Measurements from ENCODE around the gene MYCBPAP. TPM values are rescaled to one million over a fixed set of nuclear protein-coding genes. Genes with fewer than 3 reads are reported as not detected.

MYCBPAP gene
- total RNA-seq, 2 experiments from 2014 or later = 0.78 to 1.5 TPM

DNA sequence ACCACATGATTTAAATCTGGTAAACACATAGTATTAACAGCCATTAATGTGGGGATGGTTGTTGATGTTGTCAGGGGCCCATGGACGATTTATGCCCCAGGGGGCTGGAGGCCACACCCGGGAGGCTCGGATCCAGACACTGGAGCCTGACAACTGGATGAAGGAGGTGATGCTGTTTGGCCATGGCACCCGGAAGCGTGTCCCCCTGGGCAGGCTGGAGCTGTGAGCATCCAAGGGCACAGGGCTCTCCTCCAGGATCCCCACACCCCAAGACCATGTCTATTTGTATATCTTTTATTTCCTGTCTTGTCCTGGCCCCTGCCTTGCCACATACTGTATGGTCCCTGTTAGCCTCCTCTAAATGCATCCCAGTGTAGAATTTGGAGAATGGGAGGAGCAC is 25.0 kb upstream of the MYCBPAP start:
- intact Hi-C loops (cut with DNase I, micrococcal nuclease) = loop anchor here in 1 of 2 experiments (10.0 kb wide), 1 partner anchor 62 kb away; the partner anchor contains the start of gene SPATA20
- no peaks in the 10 kb centered on the region for H3K27me3 Mint-ChIP-seq
- H3K27ac ChIP-seq (ENCODE audit: low read depth in 1 of 2, low read length in 2 of 2) = no peak overlapping the region
- no peak for TF ChIP-seq CTCF (IDR thresholded peaks at IDR 0.05)
- no peaks in the 10 kb centered on the region for H3K27me3 ChIP-seq (ENCODE audit: control insufficient read depth in 1 of 2, insufficient read depth in 2 of 2, low read length in 2 of 2)
- no peak overlapping the region for H3K4me3 ChIP-seq (ENCODE audit: low read length)
- ChIA-PET POLR2A (no interaction called here), CTCF (interaction anchor here (1.5 to 1.6 kb wide), 2 partner anchors 80 to 143 kb away, joined by 3 to 4 read pairs; no protein-coding TSS in a partner anchor)
- no peak for ATAC-seq (ENCODE audit: poor library complexity)
- peaks cover 50% of the 10 kb centered on the region for H3K36me3 Mint-ChIP-seq (ENCODE audit: low read depth)
- H3K9me3 ChIP-seq (ENCODE audit: control insufficient read depth in 1 of 2, insufficient read depth in 1 of 2, low read length in 2 of 2) = no peaks in the 10 kb centered on the region
- no peak for DNase-seq
- H3K36me3 ChIP-seq (ENCODE audit: insufficient read depth, low read length) = peaks cover 42% of the 10 kb centered on the region
- H3K4me1 ChIP-seq (ENCODE audit: insufficient read depth, low read length) = peaks cover 23% of the 10 kb centered on the region
- H3K4me1 Mint-ChIP-seq (ENCODE audit: low read depth) = peaks cover 21% of the 10 kb centered on the region
- H3K9me3 Mint-ChIP-seq = no peaks in the 10 kb centered on the region
- no peak overlapping the region for H3K27ac Mint-ChIP-seq
- no peak overlapping the region for H3K4me3 Mint-ChIP-seq

GRCh38 chr17:50484386-50485155 is 23.7 kb upstream of the MYCBPAP start:
- Histone ChIP-seq H3K9me3 (ENCODE audit: control insufficient read depth in 1 of 2, insufficient read depth in 1 of 2, low read length in 2 of 2) (no peaks in the 10 kb centered on the region), H3K4me1 (ENCODE audit: insufficient read depth, low read length) (peaks cover 18% of the 10 kb centered on the region), H3K4me3 (ENCODE audit: low read length) (no peak overlapping the region), H3K27me3 (ENCODE audit: control insufficient read depth in 1 of 2, insufficient read depth in 2 of 2, low read length in 2 of 2) (no peaks in the 10 kb centered on the region), H3K27ac (ENCODE audit: low read depth in 1 of 2, low read length in 2 of 2) (no peak overlapping the region), H3K36me3 (ENCODE audit: insufficient read depth, low read length) (peaks cover 42% of the 10 kb centered on the region)
- Mint-ChIP-seq H3K27ac (no peak overlapping the region), H3K9me3 (no peaks in the 10 kb centered on the region), H3K4me1 (ENCODE audit: low read depth) (peaks cover 13% of the 10 kb centered on the region), H3K36me3 (ENCODE audit: low read depth) (peaks cover 45% of the 10 kb centered on the region), H3K4me3 (no peak overlapping the region), H3K27me3 (no peaks in the 10 kb centered on the region)
- intact Hi-C loops (cut with DNase I, micrococcal nuclease) = loop anchor here in 1 of 2 experiments (10.0 kb wide), 1 partner anchor 60 kb away; the partner anchor contains the start of gene SPATA20
- CTCF ChIA-PET = no interaction called here
- DNase-seq (no peak), ATAC-seq (ENCODE audit: poor library complexity) (no peak)
- TF ChIP-seq CTCF (IDR thresholded peaks at IDR 0.05) = no peak
- POLR2A ChIA-PET = no interaction called here

- Histone ChIP-seq H3K4me3 (ENCODE audit: low read length) (no peak overlapping the region), H3K9me3 (ENCODE audit: control insufficient read depth in 1 of 2, insufficient read depth in 1 of 2, low read length in 2 of 2) (no peaks in the 10 kb centered on the region), H3K4me1 (ENCODE audit: insufficient read depth, low read length) (peaks cover 1% of the 10 kb centered on the region), H3K27ac (ENCODE audit: low read depth in 1 of 2, low read length in 2 of 2) (no peak overlapping the region), H3K27me3 (ENCODE audit: control insufficient read depth in 1 of 2, insufficient read depth in 2 of 2, low read length in 2 of 2) (no peaks in the 10 kb centered on the region), H3K36me3 (ENCODE audit: insufficient read depth, low read length) (peaks cover 33% of the 10 kb centered on the region)
- ATAC-seq (ENCODE audit: poor library complexity) (no peak), DNase-seq (no peak)
- Mint-ChIP-seq H3K4me3 (no peak overlapping the region), H3K27me3 (no peaks in the 10 kb centered on the region), H3K4me1 (ENCODE audit: low read depth) (no peaks in the 10 kb centered on the region), H3K27ac (no peak overlapping the region), H3K36me3 (ENCODE audit: low read depth) (peaks cover 37% of the 10 kb centered on the region), H3K9me3 (no peaks in the 10 kb centered on the region)
- no peak for TF ChIP-seq CTCF (IDR thresholded peaks at IDR 0.05)
- CTCF ChIA-PET = interaction anchor here (0.7 kb wide), 1 partner anchor 59 kb away, joined by 4 read pairs; no protein-coding TSS in a partner anchor
- intact Hi-C loops (cut with DNase I, micrococcal nuclease) = loop anchor here in 1 of 2 experiments (10.0 kb wide), 1 partner anchor 57 kb away; the partner anchor contains the start of gene SPATA20
- POLR2A ChIA-PET = no interaction called here
These were observed 20.8 kb upstream of the MYCBPAP start for GRCh38 chr17:50487213-50488096.

Data from CD4-positive, alpha-beta T cell (primary cell).